HG02798 (cell line): Measurements from ENCODE around the gene ZNRF1.

Source experiments
- ATAC-seq: cut with Tn5 transposase; IDR thresholded peaks from one replicate; pipeline ENCODE4 v1.9.1; 2021; ENCODE audit warnings: mild to moderate bottlenecking; ENCODE audit not compliant: unreplicated experiment, poor library complexity

ZNRF1 gene

DNA sequence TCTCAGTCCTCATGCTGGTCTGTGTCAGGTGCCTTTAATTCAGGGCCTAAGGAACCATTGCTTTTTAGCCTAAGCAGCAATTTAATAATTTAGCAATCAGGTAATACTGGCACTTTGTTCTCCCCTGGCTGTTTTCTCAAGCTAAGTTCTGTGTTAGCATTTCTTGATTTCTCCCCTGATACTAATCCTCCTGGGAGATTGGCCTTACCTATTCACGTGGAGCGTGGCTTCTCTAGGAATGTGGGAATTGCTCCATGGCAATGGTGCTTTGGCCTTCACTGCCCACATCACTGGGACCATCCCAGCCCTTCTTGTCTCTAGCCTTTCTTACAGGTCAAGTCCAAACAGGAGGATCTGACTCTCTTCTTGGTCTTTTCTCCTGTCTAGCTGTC lies 55.7 kb downstream of the ZNRF1 start:
- no peak for ATAC-seq

- ATAC-seq: no peak
Measured at GRCh38 chr16:75058806-75059205, 60.0 kb downstream of the ZNRF1 start.

DNA sequence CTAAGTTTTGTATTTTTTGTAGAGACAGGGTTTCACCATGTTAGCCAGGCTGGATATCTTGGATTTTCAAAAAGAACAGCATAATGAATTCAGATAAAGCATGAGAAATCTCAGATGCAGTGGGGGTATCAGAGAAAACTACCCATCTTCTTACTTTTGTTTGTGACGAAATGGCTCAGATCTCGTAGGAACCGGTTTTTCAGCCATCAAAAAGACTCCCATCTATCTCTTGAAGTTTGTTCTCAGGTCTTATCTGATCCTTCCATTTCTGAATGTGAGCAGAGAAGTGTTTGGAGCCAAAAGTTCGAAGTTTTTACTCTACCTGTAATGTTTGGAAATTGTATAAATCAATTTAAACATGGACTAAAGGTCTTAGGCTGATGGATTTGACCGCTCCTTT lies 60.6 kb downstream of the ZNRF1 start:
- no peak for ATAC-seq

DNA sequence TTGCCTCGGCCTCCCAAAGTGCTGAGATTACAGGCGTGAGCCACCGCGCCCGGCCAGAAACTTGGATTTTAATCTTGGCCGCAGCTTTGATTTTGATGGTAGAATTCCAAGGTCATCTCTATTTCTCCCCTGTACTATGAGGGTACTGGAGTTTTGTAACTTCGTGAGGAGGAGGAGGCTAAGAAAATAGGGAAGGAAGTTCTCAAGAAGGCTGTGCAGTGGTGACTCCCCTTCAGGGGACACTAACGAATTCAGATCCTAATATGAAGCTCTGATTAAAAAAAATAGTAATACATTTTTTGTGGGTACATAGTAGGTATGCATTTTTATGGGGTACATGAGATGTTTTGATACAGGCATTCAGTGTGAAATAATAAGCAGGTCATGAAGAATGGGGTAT lies 61.9 kb downstream of the ZNRF1 start:
- no peak for ATAC-seq

GRCh38 chr16:75061669-75062068 lies 62.8 kb downstream of the ZNRF1 start:
- ATAC-seq: no peak

- no peak for ATAC-seq
Measured at GRCh38 chr16:75062135-75062975, 63.5 kb downstream of the ZNRF1 start.

GRCh38 chr16:75062976-75063346 lies 64.1 kb downstream of the ZNRF1 start:
- no peak for ATAC-seq

DNA sequence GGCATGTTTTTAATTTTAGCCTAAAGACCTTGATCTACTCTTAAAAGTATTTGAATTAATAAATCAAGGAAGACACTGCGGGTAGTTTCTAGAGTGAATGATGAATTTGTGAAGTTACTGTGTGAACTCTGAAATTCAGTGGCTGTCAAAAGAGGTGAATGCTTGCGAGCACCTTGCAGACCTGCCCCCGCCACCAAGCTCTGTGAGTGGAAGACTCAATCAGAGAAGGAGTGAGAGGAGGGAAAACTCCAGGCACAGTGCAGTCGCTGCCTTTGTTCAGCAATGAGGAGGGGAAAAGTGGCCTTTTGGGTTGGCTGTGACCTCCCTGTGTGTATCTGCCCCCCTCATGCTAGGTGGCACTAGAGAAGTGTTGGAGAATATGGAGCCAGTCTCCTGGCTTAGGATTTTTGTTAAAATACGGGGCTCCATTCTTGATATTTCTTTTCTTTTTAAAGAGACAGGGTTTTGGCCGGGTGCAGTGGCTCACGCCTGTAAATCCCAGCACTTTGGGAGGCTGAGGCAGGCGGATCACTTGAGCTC lies 64.8 kb downstream of the ZNRF1 start:
- ATAC-seq: no peak

DNA sequence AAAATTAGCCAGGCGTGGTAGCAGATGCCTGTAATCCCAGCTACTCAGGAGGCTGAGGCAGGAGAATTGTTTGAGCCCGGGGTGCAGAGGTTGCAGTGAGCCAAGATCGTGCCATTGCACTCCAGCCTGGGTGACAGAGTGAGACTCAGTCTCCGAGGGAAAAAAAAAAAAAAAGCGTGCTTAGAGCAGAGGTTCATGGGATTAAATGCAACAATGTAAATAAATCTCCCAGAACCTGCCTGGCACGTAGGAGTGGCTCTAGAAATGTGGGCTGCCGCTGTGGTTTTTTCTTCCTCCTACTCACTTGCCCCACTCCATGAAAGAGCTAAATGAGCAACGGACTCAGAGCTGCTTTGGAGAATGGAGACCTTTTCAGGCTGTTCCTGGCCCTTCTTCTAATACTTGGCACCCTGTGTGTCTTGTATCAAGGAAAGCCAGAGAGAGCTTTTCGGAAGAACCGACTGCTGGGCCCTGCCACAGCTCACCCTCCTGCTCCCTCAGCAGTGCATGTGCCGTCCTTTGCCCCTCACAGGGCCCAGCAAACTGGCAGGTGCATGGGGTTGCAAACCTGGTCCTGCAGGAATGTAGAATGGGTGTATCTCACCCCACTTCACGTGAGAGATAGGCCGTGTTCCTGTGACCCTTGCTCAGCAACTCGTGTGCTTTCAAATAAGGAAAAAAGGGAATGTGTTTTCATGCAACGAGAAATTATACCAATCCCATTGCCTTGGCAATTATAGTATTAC lies 65.8 kb downstream of the ZNRF1 start:
- no peak for ATAC-seq

GRCh38 chr16:75065149-75065505 lies 66.3 kb downstream of the ZNRF1 start:
- no peak for ATAC-seq

DNA sequence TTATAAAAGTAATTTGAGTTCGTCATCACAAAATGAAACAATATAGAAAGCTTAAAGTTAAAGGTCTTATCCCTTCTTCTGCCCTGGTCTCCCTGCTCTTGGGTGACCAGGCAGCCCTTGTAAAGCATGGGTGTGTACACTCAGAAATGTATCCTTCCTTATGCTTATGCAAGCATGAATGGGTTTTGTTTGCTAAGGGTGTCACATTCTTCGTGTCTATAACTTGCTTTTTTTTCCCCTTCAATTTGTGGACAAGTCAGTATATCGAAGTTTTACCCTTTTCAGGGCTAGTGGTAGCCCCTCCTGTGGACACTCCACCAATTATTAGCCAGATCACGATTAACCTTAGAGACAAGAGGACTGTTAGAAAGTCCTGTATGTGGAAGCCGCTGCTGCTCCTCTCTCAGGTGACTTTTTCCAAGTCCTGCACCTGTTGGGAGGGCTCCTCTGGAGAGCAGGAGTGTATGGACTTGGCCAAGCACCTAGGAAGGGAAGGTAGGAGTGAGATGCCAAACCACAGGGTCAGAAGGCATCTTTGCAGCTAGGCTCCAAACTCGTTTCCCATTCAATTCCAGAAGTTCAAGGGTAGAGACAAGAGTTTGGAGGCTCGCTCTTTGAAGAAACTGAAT lies 66.8 kb downstream of the ZNRF1 start:
- no peak for ATAC-seq

- no peak for ATAC-seq
Measured at GRCh38 chr16:75066861-75067447, 68.1 kb downstream of the ZNRF1 start.

DNA sequence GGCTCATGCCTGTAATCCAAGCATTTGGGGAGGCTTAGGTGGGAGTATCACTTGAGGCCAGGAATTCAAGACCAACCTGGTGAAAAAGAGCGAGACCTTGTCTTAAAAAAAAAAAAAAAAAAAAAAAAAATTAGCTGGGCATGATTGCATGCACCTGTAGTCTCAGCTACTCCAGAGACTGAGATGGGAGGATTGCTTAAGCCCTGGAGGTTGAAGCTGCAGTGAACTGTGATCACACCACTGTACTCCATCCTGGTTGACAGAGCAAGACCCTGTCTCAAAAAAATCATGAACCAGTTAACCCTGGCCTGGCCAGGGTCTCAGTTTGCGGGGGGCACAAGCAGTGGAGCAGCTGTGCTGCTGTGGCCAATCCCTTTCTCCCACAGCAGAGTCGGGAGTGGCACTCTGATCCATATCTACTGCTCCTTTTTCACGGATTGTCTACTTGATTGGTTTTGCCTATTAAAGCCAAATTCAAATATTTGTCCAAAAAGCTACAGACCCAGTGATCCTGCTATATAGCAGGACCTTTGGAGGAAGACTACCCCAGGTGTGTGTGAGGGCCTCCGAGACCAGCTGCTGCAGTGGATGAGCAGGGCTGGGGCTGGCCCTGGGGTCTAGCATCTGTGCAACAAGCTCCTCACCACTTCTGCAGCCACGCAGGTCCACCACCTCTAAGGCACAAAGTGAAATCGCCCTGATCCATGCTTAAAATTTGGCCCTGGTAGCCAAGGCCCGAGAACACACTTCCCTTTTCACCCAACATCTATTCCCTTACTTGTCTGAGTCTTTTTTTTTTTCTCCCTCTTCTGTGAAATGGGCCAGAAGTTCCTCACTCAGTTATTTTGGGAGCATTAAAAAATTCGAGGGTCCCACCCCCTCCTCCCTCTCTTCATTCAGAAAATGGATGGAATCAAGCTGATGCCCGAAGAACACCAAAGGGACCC lies 69.5 kb downstream of the ZNRF1 start:
- no peak for ATAC-seq

DNA sequence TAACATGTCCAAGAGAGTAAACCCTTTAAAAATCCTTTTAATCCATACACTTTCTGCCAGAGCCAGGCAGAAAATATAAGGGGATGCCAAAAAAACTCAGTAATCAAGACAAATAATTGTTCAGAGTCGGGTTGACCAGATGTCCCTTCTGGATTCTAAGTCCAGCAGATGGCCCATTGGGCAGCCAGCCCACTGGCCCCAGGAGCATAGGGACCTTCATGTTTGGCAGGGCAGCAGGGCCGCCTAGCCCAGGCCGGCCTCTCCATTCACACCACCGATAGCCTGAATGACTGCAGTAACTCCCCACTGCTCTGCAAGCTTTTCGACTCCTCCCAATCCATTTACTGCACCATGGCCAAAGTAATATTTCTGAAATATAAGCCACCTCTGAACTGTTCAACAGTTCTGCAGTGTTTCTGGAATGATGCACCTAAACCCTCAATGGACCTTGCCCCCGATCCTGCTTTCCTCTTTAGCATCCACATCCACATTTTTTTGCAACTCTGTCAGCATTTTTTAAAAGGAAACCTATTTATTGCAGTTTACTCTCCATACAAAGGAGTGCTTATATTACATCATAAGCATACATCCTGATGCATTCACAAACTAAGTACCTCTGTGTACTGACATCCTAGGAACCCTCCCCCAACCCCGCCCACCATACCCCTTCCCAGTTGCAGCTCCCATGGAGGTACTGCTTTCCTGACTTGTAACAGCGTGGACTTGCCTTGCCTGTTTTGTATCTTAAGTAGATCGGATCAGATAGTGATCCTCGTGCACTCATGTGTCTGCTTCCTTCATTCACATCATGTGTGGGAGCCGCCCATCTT lies 71.4 kb downstream of the ZNRF1 start:
- no peak for ATAC-seq

DNA sequence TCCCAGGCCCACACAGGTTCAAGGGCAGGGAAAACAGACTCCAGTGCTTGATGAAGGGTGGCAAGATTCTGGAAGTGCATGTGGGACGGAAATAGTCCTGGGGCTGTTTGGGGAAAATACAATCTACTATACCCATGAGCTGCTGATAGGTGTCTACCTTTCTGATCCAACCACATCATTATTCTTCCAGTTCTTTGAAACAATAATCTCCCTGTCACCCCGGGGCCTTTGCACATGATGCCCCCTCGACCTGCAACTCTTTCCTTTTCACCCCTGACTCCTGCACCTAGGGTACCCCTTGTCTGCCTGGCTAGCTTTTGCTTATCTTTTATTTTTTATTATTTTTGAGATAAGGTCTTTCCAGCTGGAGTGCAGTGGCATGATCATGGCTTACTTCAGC lies 72.8 kb downstream of the ZNRF1 start:
- no peak for ATAC-seq

GRCh38 chr16:75072239-75072947 lies 73.6 kb downstream of the ZNRF1 start:
- no peak for ATAC-seq

GRCh38 chr16:75073545-75074303 lies 74.9 kb downstream of the ZNRF1 start:
- no peak for ATAC-seq
